8988T (cell line): ENCODE results near the gene GMEB1.

Experiments
- DNase-seq: peaks from one replicate; pipeline ENCODE4 v3.0.0; 2011

Gene GMEB1

DNA sequence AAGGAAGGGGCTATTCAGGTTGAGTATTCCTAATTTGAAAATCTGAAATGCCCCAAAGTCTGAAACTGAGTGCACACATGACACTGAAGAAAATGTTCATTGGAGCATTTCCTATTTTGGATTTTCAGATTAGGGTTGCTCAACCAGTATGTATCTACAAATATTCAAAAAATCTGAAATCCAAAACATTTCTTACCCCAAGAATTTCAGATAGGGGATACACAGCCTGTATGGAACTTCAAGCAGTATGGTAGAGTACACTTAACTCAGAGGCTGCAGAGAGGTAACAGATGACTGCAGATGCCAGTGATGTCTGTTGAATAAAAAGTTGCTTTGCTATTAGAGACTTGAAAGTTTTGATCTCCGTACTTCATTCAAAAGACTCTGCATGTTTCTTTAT, 87.1 kb downstream of the GMEB1 start:
- DNase-seq, result no peak

DNA sequence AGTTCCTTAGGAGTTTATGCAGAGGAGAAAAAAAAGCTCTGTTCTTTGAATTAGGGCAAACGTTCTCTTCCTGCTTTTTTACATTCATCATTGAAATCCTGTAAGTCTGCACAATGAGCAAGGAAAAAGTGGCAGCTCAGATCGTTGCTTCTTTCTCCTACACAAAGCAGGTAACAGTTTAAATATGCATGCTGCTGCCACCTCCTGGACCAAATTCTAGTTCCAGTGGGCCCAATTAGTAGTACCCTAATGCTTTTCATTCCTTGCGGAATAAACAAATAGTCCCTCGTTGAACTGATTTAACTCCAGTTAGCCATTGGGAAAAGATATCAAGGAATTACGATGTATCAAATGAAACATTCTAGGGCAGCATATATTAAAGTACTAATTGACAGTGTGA, 88.3 kb downstream of the GMEB1 start:
- no peak for DNase-seq

GRCh38 chr1:28758420-28758819, 89.8 kb downstream of the GMEB1 start:
- no peak for DNase-seq

DNA sequence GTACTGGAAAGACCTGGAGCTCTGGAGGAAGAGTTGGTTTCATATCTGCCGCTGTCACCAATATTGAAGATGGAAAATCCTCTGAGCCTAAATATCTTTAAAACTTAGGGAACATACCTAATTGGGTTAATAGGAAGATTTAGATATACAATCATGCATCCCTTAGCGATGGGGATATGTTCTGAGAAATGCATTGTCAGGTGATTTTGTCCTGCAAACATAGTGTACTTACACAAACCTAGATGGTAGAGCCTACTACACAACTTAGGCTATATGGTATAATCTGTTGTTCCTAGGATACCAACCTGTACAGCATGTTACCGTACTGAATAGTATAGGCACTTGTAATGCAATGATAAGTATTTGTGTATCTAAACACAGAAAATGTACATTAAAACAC, 90.7 kb downstream of the GMEB1 start:
- no peak for DNase-seq

- DNase-seq, result no peak
Observed at GRCh38 chr1:28761189-28761588, 92.6 kb downstream of the GMEB1 start.

DNA sequence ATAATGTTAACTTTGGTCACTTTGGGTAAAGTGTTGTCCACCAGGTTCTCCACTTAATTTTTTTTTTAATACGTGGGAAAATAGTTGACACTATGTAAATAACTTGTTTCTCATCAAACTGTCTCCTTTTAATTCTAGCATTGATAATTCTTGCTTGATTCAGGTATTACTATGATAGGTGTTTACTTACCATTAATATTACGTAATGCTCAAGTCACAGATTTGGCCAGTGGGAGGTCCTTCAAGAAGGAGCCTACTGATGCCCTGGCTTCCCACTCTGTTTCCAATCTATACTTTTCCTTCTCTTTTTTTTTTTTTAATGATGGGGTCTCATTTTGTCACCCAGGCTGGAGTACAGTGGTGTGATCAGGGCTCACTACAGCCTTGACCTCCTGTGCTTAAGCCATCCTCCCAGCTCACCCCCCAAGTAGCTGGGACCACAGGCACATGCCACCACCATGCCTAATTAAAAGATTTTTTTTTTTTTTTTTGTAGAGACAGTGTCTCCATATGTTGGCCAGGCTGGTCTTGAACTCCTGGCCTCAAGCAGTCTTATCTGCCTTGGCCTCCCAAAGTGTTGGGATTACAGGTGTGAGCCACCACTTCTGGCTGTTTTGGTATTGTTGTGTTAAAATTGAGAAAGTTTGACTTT, 98.1 kb downstream of the GMEB1 start:
- DNase-seq, result no peak
